ENCODE results near the gene OR2J2.
"Not testable (repeated sequence)": the region's sequence is repeated elsewhere in the genome, so short reads cannot be mapped to it uniquely, and the experiment has no call there.

The OR2J2 gene

GRCh38 chr6:29146179-29146578 is 24.5 kb upstream of the OR2J2 start:
- H3K4me3 ChIP-seq (replicated peaks in 1 of 2; ENCODE audit: low read depth in 2 of 2, low read length in 2 of 2) = no peak overlapping the region
- TF ChIP-seq CTCF (IDR thresholded peaks at IDR 0.05; ENCODE audit: low read depth, low read length) = no peak
- DNase-seq (ENCODE audit: low read depth in 2 of 2) = no peak

- no peak for DNase-seq (ENCODE audit: low read depth in 2 of 2)
- H3K4me3 ChIP-seq (replicated peaks in 1 of 2; ENCODE audit: low read depth in 2 of 2, low read length in 2 of 2) = no peak overlapping the region
- no peak for TF ChIP-seq CTCF (IDR thresholded peaks at IDR 0.05; ENCODE audit: low read depth, low read length)
Measured at GRCh38 chr6:29147074-29147473, 23.6 kb upstream of the OR2J2 start.

- DNase-seq (ENCODE audit: low read depth in 2 of 2); H3K4me3 ChIP-seq (replicated peaks in 1 of 2; ENCODE audit: low read depth in 2 of 2, low read length in 2 of 2): not testable (repeated sequence)
Measured at GRCh38 chr6:29149444-29149843, 21.3 kb upstream of the OR2J2 start.

GRCh38 chr6:29153083-29153482 is 17.6 kb upstream of the OR2J2 start:
- no peak for DNase-seq (ENCODE audit: low read depth in 2 of 2)
- H3K4me3 ChIP-seq (replicated peaks in 1 of 2; ENCODE audit: low read depth in 2 of 2, low read length in 2 of 2) = no peak overlapping the region
- TF ChIP-seq CTCF (IDR thresholded peaks at IDR 0.05; ENCODE audit: low read depth, low read length) = no peak

GRCh38 chr6:29155182-29155581 is 15.5 kb upstream of the OR2J2 start:
- DNase-seq (ENCODE audit: low read depth in 2 of 2); H3K4me3 ChIP-seq (replicated peaks in 1 of 2; ENCODE audit: low read depth in 2 of 2, low read length in 2 of 2): not testable (repeated sequence)

- DNase-seq (ENCODE audit: low read depth in 2 of 2); H3K4me3 ChIP-seq (replicated peaks in 1 of 2; ENCODE audit: low read depth in 2 of 2, low read length in 2 of 2): not testable (repeated sequence)
Measured at GRCh38 chr6:29159922-29160321, 10.8 kb upstream of the OR2J2 start.

- not testable (repeated sequence) for DNase-seq (ENCODE audit: low read depth in 2 of 2); H3K4me3 ChIP-seq (replicated peaks in 1 of 2; ENCODE audit: low read depth in 2 of 2, low read length in 2 of 2)
Measured at GRCh38 chr6:29165571-29165970, 5.1 kb upstream of the OR2J2 start.

GRCh38 chr6:29171736-29172135 is 1.0 kb downstream of the OR2J2 start:
- DNase-seq (ENCODE audit: low read depth in 2 of 2) = no peak
- TF ChIP-seq CTCF (IDR thresholded peaks at IDR 0.05; ENCODE audit: low read depth, low read length) = no peak
- H3K4me3 ChIP-seq (replicated peaks in 1 of 2; ENCODE audit: low read depth in 2 of 2, low read length in 2 of 2) = no peak overlapping the region

- TF ChIP-seq CTCF (IDR thresholded peaks at IDR 0.05; ENCODE audit: low read depth, low read length) = no peak
- DNase-seq (ENCODE audit: low read depth in 2 of 2) = no peak
- H3K4me3 ChIP-seq (replicated peaks in 1 of 2; ENCODE audit: low read depth in 2 of 2, low read length in 2 of 2) = no peak overlapping the region
Measured at GRCh38 chr6:29183594-29183993, 12.9 kb downstream of the OR2J2 start.

GRCh38 chr6:29188659-29189058 is 18.0 kb downstream of the OR2J2 start:
- not testable (repeated sequence) for DNase-seq (ENCODE audit: low read depth in 2 of 2); H3K4me3 ChIP-seq (replicated peaks in 1 of 2; ENCODE audit: low read depth in 2 of 2, low read length in 2 of 2)
